Mesangial cell (primary cell): ENCODE results near the gene NEMF. TPM values are rescaled to one million over a fixed set of nuclear protein-coding genes. Genes with fewer than 3 reads are reported as not detected.

Experiments
- total RNA-seq: library from RNA; depleted of rRNA; stranded (reverse); fragments of >200 nt; gene quantifications from 2 replicates; pipeline ENCODE4 v1.2.3, GENCODE V29; 2015

NEMF gene, protein sequence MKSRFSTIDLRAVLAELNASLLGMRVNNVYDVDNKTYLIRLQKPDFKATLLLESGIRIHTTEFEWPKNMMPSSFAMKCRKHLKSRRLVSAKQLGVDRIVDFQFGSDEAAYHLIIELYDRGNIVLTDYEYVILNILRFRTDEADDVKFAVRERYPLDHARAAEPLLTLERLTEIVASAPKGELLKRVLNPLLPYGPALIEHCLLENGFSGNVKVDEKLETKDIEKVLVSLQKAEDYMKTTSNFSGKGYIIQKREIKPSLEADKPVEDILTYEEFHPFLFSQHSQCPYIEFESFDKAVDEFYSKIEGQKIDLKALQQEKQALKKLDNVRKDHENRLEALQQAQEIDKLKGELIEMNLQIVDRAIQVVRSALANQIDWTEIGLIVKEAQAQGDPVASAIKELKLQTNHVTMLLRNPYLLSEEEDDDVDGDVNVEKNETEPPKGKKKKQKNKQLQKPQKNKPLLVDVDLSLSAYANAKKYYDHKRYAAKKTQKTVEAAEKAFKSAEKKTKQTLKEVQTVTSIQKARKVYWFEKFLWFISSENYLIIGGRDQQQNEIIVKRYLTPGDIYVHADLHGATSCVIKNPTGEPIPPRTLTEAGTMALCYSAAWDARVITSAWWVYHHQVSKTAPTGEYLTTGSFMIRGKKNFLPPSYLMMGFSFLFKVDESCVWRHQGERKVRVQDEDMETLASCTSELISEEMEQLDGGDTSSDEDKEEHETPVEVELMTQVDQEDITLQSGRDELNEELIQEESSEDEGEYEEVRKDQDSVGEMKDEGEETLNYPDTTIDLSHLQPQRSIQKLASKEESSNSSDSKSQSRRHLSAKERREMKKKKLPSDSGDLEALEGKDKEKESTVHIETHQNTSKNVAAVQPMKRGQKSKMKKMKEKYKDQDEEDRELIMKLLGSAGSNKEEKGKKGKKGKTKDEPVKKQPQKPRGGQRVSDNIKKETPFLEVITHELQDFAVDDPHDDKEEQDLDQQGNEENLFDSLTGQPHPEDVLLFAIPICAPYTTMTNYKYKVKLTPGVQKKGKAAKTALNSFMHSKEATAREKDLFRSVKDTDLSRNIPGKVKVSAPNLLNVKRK
- total RNA-seq, result 18.3 and 21.3 TPM in 2 replicates

GRCh38 chr14:49852301-49853157 lies at the start of gene NEMF:
Gene NEMF, minus strand, starts transcription at chr14:49852788. Its CDS starts 35 bp downstream, at chr14:49852753.

GRCh38 chr14:49892636-49893308 lies 40.2 kb upstream of the NEMF start, which contains the start of gene ARF6:
Gene ARF6, plus strand, starts transcription at chr14:49893082. Its CDS starts 655 bp downstream, at chr14:49893737.

DNA sequence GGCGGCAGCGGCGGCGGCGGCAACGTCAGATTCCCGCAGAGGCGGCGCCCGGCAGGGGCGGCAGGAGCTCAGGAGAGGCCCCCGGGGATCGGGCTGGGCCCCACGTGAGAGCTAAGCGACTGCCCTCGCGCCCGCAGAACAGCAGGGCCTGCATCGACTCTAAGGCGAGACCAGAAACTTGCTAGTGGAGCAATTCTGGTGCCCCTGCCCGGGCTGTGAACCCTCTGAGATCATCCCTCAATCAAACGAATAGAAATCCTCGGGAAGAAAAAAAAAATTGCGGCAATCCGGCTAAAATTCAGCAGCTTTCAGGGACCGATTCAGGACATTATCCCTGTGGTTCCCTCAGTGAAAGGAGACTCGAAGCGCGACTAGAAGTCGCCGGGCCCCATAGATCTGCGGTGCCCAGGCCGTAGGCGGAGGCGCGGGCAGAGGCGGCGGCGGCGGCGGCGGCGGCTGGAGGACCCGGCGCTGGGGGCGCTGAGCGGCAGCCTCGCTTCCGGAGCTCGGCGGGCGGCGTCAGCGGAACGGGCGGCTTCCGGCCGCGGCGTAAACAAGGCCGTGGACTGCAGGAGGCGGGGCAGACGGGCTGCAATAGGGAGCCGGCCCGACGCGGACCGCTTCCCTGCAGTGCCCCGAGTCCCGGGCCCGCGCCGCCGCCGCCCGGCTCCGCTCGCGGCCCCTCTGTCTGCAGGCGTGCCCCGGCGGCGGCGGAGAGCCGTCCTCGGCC lies 84.9 kb downstream of the NEMF start, which contains the start of gene KLHDC2:
Gene KLHDC2, plus strand, starts transcription at position 583 of the 730 bp plus-strand sequence. CDS start 316 bp downstream, outside the sequence.

Other genes starting within 250 kb of the NEMF start
- 140 and 144 TPM in 2 replicates for gene RPL36AL, start 232.2 kb downstream of the NEMF start, total RNA-seq
- gene MGAT2, start 232.0 kb downstream of the NEMF start, total RNA-seq, result 36.8 and 54.6 TPM in 2 replicates
- 10.8 and 11.4 TPM in 2 replicates for gene DNAAF2, start 217.5 kb downstream of the NEMF start, total RNA-seq
- gene POLE2, start 164.6 kb downstream of the NEMF start, total RNA-seq, result 3.9 and 25.6 TPM in 2 replicates
- gene KLHDC1, start 159.7 kb downstream of the NEMF start, total RNA-seq, result 0.38 and 0.49 TPM in 2 replicates
- gene KLHDC2, start 84.6 kb downstream of the NEMF start, total RNA-seq, result 18.3 and 53.4 TPM in 2 replicates
- gene ARF6, start 40.3 kb upstream of the NEMF start, total RNA-seq, result 72.2 and 76.8 TPM in 2 replicates